Progenitor cell of endocrine pancreas (in vitro differentiated cells): ENCODE measurements around the gene CFAP74. TPM values are rescaled to one million over a fixed set of nuclear protein-coding genes. Genes with fewer than 3 reads are reported as not detected.

Experiments used
- DNase-seq: peaks from one replicate; pipeline ENCODE4 v3.0.0; 2021; ENCODE audit warnings: low spot score; ENCODE audit not compliant: unreplicated experiment
- H3K27ac Mint-ChIP-seq: 2 replicates; pipeline ENCODE4 v1.8.0; 2021; ENCODE audit warnings: mild to moderate bottlenecking, moderate library complexity, mixed read lengths
- H3K27me3 Mint-ChIP-seq: 2 replicates; pipeline ENCODE4 v1.8.0; 2021; ENCODE audit warnings: mixed read lengths
- H3K36me3 Mint-ChIP-seq: 2 replicates; pipeline ENCODE4 v1.8.0; 2022; ENCODE audit warnings: mixed read lengths; ENCODE audit not compliant: insufficient read depth
- H3K4me1 Mint-ChIP-seq: 2 replicates; pipeline ENCODE4 v1.8.0; 2021; ENCODE audit warnings: low read depth, mixed read lengths
- H3K4me3 Mint-ChIP-seq: 2 replicates; pipeline ENCODE4 v1.8.0; 2021; ENCODE audit warnings: low read depth, mild to moderate bottlenecking, moderate library complexity, mixed read lengths
- H3K9me3 Mint-ChIP-seq: 2 replicates; pipeline ENCODE4 v1.8.0; 2021; ENCODE audit warnings: low read depth, mixed read lengths
- total RNA-seq: library from RNA; stranded (reverse); gene quantifications from 2 replicates; pipeline ENCODE4 v1.2.1, GENCODE V29; 2021
- TF ChIP-seq, protein P1 (sequence below): fragments of 200-600 bp; sonication (generic); IDR thresholded peaks from one replicate; pipeline ENCODE4 v1.5.0; 2021; ENCODE audit warnings: antibody characterized with exemption, mild to moderate bottlenecking; ENCODE audit not compliant: unreplicated experiment

CFAP74 gene
- total RNA-seq, 1 donor from 2014 or later = 0.93 TPM

DNA sequence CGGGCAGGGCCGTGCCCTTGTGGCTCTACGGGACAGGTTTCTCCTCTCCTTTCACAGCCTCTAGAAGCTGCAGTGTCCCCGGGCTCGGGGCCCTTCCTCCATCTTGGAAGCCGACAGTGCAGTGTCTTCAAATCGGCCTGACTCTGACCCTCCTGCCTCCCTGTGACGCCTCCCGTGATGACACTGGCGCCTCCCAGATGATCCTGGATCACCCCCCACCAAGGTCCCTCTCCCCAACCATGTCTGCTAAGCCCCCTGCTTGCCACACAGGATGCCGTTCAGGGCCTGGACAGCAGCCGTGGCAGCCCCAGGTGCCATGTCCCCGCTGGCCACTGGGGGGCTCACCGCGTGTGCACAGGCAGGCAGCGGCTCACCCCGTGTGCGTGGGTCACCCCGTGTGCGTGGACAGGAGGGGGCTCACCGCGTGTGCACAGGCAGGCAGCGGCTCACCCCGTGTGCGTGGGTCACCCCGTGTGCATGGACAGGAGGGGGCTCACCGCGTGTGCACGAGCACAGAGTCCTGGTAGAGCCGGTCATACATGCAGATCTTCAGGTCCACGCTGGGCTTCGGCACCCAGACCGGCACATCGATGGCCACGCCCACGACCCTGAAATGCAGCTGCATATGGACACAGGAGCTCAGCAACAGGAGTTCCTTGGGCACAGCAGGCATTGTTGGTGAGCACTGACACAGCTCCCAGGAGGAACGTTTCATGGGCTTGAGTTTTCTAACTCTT, 59.6 kb downstream of the CFAP74 start:
- H3K27me3 Mint-ChIP-seq = peaks cover 11% of the 10 kb centered on the region
- no peaks in the 10 kb centered on the region for H3K9me3 Mint-ChIP-seq
- no peak overlapping the region for H3K27ac Mint-ChIP-seq
- TF ChIP-seq, protein P1, sequence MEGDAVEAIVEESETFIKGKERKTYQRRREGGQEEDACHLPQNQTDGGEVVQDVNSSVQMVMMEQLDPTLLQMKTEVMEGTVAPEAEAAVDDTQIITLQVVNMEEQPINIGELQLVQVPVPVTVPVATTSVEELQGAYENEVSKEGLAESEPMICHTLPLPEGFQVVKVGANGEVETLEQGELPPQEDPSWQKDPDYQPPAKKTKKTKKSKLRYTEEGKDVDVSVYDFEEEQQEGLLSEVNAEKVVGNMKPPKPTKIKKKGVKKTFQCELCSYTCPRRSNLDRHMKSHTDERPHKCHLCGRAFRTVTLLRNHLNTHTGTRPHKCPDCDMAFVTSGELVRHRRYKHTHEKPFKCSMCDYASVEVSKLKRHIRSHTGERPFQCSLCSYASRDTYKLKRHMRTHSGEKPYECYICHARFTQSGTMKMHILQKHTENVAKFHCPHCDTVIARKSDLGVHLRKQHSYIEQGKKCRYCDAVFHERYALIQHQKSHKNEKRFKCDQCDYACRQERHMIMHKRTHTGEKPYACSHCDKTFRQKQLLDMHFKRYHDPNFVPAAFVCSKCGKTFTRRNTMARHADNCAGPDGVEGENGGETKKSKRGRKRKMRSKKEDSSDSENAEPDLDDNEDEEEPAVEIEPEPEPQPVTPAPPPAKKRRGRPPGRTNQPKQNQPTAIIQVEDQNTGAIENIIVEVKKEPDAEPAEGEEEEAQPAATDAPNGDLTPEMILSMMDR = peak; percentile 97
- H3K4me3 Mint-ChIP-seq = peak overlapping the region; percentile 53
- peak; percentile 72 for DNase-seq
- H3K36me3 Mint-ChIP-seq = no peaks in the 10 kb centered on the region
- peaks cover 2% of the 10 kb centered on the region for H3K4me1 Mint-ChIP-seq

DNA sequence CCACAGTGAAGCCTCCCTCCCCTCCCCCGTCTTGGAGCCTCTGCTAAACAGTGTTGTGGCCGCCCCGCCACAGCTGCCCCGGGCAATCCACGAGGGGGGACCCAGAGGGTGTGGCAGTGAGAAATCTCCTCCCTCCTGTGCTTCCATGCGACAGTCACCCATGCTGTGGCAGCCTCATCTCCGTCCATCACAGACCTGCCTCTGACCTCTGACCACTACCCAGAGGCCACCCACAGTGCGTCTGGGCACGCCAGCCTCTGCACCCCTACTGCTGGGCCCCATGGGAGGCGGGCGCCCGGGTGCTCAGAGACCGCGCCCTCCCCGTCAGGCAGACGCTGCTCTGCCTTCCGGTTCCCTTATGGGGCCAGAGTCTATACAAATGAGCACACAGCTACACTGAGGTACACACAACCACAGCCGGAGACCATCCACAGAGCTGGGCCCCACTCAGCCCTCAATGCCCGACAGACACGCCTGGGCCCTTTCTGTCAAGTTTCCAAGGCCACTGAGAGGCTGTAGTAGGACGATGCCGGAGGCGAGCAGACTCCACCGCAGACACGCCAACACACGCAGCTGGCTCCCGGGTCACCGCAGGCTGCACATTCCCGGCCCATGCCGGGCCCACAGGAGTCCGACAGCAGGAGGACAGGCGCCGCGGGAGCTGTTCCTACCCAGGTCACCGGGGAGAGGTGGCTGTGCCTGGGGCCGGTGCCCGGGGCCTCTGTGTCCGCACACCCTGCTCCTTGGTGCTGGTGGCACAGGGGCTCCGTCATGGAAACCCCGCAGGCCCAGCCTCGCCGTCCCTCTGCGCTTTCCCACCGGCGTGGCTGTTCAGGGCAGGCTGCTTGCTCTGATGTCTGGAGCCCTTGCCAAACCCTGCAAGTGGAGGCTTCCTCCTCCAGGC, 60.6 kb downstream of the CFAP74 start:
- H3K4me1 Mint-ChIP-seq = peaks cover 2% of the 10 kb centered on the region
- H3K27ac Mint-ChIP-seq = no peak overlapping the region
- TF ChIP-seq, protein P1 = no peak
- no peak overlapping the region for H3K4me3 Mint-ChIP-seq
- H3K27me3 Mint-ChIP-seq = peaks cover 8% of the 10 kb centered on the region
- H3K9me3 Mint-ChIP-seq = no peaks in the 10 kb centered on the region
- no peak for DNase-seq
- H3K36me3 Mint-ChIP-seq = no peaks in the 10 kb centered on the region

DNA sequence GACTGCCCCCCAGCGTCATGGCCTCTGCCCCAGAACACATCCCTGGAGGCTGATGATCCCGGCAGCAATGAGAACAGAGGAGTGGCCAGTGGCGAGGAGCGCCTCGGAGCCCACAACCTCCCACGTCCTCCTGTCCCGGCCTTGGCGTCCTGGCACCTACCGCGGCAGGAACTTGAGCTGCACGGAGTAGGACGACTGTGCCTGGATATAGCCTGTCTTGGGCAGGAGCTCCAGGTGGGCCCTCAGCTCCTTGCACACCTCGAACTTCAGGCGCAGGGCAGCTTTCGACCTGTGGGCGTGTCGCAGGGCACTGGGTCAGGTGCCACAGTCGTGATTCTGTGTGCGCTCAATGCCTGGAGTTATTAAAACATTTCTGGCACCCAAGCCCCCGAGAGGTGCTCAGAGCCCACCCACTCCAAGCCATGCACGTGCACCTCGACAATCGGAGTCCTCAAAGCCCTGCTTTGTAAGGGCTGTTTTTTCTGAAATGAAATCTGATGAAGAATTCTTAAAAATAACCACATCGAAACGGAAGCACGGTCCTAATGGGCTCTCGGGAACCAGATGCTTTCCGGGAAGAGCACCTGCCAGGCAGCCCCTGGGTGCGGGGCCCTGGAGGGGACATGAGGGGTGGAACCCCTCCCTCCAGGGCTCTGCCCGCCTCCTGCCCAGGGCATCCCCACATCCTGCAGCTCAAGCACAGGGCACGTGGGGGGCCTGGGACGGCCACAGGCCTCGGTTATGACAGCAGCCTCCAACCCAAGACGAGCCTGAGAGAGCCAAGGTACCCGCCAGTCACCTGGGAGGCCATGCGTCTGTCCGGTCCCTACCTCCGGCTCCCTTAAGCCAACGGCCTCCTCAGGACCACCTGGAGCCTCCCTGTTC, 61.5 kb downstream of the CFAP74 start:
- no peak overlapping the region for H3K27ac Mint-ChIP-seq
- H3K4me3 Mint-ChIP-seq = no peak overlapping the region
- TF ChIP-seq, protein P1 = no peak
- H3K9me3 Mint-ChIP-seq = no peaks in the 10 kb centered on the region
- no peak for DNase-seq
- H3K36me3 Mint-ChIP-seq = no peaks in the 10 kb centered on the region
- peaks cover 8% of the 10 kb centered on the region for H3K27me3 Mint-ChIP-seq
- H3K4me1 Mint-ChIP-seq = peaks cover 2% of the 10 kb centered on the region

DNA sequence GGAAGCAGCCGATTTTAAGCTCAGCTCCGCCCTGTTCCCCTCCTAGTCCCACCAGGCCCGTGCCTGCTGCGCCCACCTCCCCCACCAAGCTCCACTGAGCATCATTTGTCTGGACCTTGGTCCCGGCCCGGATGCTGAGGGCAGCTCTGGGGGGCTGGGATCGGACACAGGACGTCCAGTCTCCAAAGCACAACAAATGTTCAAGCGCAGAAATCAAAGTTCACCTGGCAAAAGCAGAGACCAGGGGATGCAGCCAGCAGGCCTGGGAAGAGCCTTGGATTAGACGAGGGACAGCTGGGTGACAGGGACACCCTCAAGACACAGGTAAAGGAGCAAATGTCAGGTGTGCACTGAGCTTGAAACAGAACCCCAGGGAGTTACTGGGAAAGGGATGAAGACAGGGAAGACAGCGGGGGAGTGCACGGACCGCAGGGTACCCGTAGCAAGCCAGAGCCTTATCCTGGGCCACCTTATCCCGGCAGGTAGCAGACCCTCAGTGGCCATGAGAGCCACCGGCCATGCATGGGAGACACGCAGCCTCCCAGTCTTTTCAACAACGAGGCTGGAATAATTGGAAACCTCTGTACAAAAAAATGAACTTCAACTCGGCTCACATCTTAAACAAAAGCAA, 62.3 kb downstream of the CFAP74 start:
- no peak overlapping the region for H3K4me3 Mint-ChIP-seq
- no peak for DNase-seq
- H3K36me3 Mint-ChIP-seq = no peaks in the 10 kb centered on the region
- TF ChIP-seq, protein P1 = no peak
- H3K27me3 Mint-ChIP-seq = peaks cover 8% of the 10 kb centered on the region
- no peaks in the 10 kb centered on the region for H3K9me3 Mint-ChIP-seq
- peaks cover 2% of the 10 kb centered on the region for H3K4me1 Mint-ChIP-seq
- no peak overlapping the region for H3K27ac Mint-ChIP-seq
